Mammary epithelial cell (primary cell): Measurements from ENCODE around the gene PRR30.

Source experiments
- EZH2 ChIP-seq: IDR thresholded peaks from 2 replicates; pipeline ENCODE4 v1.6.1; 2012; ENCODE audit warnings: low read length, inconsistent platforms, borderline replicate concordance
- TF ChIP-seq, protein P1 (sequence below), 2 donors: IDR thresholded peaks in 1 of 2; conservative IDR thresholded peaks in 1 of 2; 2 replicates each; pipeline ENCODE4 v1.5.1; 2011 to 2012; ENCODE audit warnings: inconsistent platforms in 2 of 2, low read length in 2 of 2, mild to moderate bottlenecking in 2 of 2, control low read depth in 1 of 2, low read depth in 1 of 2; ENCODE audit not compliant: insufficient read depth in 1 of 2; ENCODE audit errors: extremely low read depth in 1 of 2

- TF ChIP-seq, protein P1, sequence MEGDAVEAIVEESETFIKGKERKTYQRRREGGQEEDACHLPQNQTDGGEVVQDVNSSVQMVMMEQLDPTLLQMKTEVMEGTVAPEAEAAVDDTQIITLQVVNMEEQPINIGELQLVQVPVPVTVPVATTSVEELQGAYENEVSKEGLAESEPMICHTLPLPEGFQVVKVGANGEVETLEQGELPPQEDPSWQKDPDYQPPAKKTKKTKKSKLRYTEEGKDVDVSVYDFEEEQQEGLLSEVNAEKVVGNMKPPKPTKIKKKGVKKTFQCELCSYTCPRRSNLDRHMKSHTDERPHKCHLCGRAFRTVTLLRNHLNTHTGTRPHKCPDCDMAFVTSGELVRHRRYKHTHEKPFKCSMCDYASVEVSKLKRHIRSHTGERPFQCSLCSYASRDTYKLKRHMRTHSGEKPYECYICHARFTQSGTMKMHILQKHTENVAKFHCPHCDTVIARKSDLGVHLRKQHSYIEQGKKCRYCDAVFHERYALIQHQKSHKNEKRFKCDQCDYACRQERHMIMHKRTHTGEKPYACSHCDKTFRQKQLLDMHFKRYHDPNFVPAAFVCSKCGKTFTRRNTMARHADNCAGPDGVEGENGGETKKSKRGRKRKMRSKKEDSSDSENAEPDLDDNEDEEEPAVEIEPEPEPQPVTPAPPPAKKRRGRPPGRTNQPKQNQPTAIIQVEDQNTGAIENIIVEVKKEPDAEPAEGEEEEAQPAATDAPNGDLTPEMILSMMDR (conservative IDR thresholded peaks at IDR 0.05 in 1 of 2, IDR thresholded peaks at IDR 0.05 in 1 of 2; ENCODE audit: extremely low read depth in 1 of 2, insufficient read depth in 1 of 2, low read depth in 1 of 2, low read length in 2 of 2): no peak
- no peak for TF ChIP-seq EZH2
These were observed 10.6 kb upstream of the PRR30 start for GRCh38 chr2:27149570-27150405.
